Astrocyte (in vitro differentiated cells and primary cell): Measurements from ENCODE around the gene CRIM1.

ENCODE experiments used
- CTCF ChIP-seq: IDR thresholded peaks from 2 replicates; pipeline ENCODE4 v1.5.1; 2011; ENCODE audit warnings: low read depth, mild to moderate bottlenecking, inconsistent platforms, low read length, moderate library complexity; ENCODE audit not compliant: insufficient read depth
- EZH2 ChIP-seq: IDR thresholded peaks from 2 replicates; pipeline ENCODE4 v1.6.1; 2012; ENCODE audit warnings: mild to moderate bottlenecking, low read length, inconsistent platforms; ENCODE audit not compliant: insufficient read depth

- no peak for TF ChIP-seq CTCF
- no peak for TF ChIP-seq EZH2
Measured at GRCh38 chr2:36586672-36587071, 231.1 kb downstream of the CRIM1 start.
